ENCODE measurements around the gene PDRG1.

PDRG1 gene

DNA sequence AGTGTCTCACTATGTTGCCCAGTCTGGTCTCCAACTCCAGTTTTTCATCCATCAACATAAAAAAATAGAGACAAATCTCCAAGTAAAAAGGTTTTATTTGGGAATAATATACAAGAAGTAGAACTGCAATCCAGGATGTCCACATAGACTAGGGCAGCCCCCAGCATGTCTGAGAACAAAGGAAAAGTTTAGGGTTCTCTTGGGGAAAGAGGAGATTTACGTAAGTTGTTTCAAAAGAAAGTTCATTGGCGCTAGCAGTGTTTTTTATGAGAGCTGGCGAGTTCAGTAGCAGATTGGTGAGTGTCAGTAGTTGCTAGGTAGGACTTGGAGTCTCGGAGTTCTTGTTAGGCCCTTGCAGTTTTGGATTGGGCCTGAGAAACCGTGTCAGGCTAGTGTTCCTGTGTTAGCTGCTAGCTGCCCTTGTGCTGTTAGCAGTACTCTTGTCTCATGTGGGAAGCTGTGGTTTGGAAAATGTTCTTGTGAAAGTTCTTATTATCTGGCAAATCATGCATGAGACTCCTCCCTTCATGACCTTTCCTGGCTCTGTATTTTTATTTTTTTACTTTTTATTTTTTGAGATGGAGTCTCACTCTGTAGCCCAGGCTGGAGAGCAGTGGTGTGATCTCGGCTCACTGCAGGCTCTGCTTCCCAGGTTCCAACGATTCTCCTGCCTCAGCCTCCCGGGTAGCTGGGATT lies 56.7 kb downstream of the PDRG1 start:
- Histone ChIP-seq H3K36me3 (ENCODE audit: insufficient read depth, low read length) (no peaks in the 10 kb centered on the region), H3K4me1 (ENCODE audit: insufficient read depth, low read length) (no peaks in the 10 kb centered on the region), H3K9me3 (ENCODE audit: control insufficient read depth, insufficient read depth, low read length) (no peaks in the 10 kb centered on the region), H3K9ac (ENCODE audit: low read depth, low read length) (no peak overlapping the region)
